H9 (cell line): Measurements from ENCODE around the gene OR8B8. TPM values are rescaled to one million over a fixed set of nuclear protein-coding genes. Genes with fewer than 3 reads are reported as not detected.

ENCODE experiments used
- DNase-seq: peaks from one replicate; pipeline ENCODE4 v3.0.0-alpha.2; 2017
- H2AFZ ChIP-seq: one replicate; pipeline ENCODE4 v1.6.1; 2013; ENCODE audit warnings: mild to moderate bottlenecking, low read length, control low read depth, moderate library complexity
- H2AK5ac ChIP-seq: 2 replicates; pipeline ENCODE4 v1.6.1; 2013; ENCODE audit warnings: low read length, control low read depth, mixed read lengths; ENCODE audit not compliant: insufficient read length
- H2BK120ac ChIP-seq: one replicate; pipeline ENCODE4 v1.6.1; 2013; ENCODE audit warnings: low read depth, mild to moderate bottlenecking, low read length, control low read depth, inconsistent platforms; ENCODE audit not compliant: poor library complexity, severe bottlenecking
- H2BK12ac ChIP-seq: 2 replicates; pipeline ENCODE4 v1.6.1; 2013; ENCODE audit warnings: low read length, control low read depth, mixed read lengths, low read depth; ENCODE audit not compliant: insufficient read length
- H2BK15ac ChIP-seq: 2 replicates; pipeline ENCODE4 v1.6.1; 2013; ENCODE audit warnings: low read depth, low read length, control low read depth
- H2BK20ac ChIP-seq: one replicate; pipeline ENCODE4 v1.6.1; 2013; ENCODE audit warnings: low read depth, mild to moderate bottlenecking, low read length, control low read depth, inconsistent platforms; ENCODE audit not compliant: poor library complexity, severe bottlenecking
- H2BK5ac ChIP-seq: 2 replicates; pipeline ENCODE4 v1.6.1; 2013; ENCODE audit warnings: low read length, control low read depth, mixed read lengths; ENCODE audit not compliant: insufficient read length
- H3K14ac ChIP-seq: 2 replicates; pipeline ENCODE4 v1.6.1; 2013; ENCODE audit warnings: low read length, control low read depth; ENCODE audit not compliant: insufficient read depth
- H3K18ac ChIP-seq: 2 replicates; pipeline ENCODE4 v1.6.1; 2013; ENCODE audit warnings: low read depth, mild to moderate bottlenecking, mixed read lengths, low read length, control low read depth; ENCODE audit not compliant: insufficient read length
- H3K23ac ChIP-seq: 2 replicates; pipeline ENCODE4 v1.6.1; 2013; ENCODE audit warnings: low read length, control low read depth, mixed read lengths, low read depth; ENCODE audit not compliant: insufficient read length
- H3K23me2 ChIP-seq: 2 replicates; pipeline ENCODE4 v1.6.1; 2013; ENCODE audit warnings: low read depth, mild to moderate bottlenecking, mixed read lengths, low read length, control low read depth; ENCODE audit not compliant: insufficient read length, poor library complexity, severe bottlenecking
- H3K27ac ChIP-seq: 2 replicates; pipeline ENCODE4 v1.5.1; 2013; ENCODE audit warnings: low read length, control low read depth, mixed read lengths, low read depth; ENCODE audit not compliant: insufficient read length
- H3K27me3 ChIP-seq: 2 replicates; pipeline ENCODE4 v1.6.1; 2013; ENCODE audit warnings: low read length, control low read depth, inconsistent platforms; ENCODE audit not compliant: insufficient read depth
- H3K4ac ChIP-seq: 2 replicates; pipeline ENCODE4 v1.6.1; 2013; ENCODE audit warnings: low read depth, mild to moderate bottlenecking, control low read depth, inconsistent platforms, low read length, moderate library complexity
- H3K4me1 ChIP-seq: 2 replicates; pipeline ENCODE4 v1.6.1; 2013; ENCODE audit warnings: low read length, control low read depth, inconsistent platforms; ENCODE audit not compliant: insufficient read depth
- H3K4me2 ChIP-seq: 2 replicates; pipeline ENCODE4 v1.6.1; 2013; ENCODE audit warnings: low read length, control low read depth, mixed read lengths; ENCODE audit not compliant: insufficient read length, insufficient read depth
- H3K56ac ChIP-seq: 2 replicates; pipeline ENCODE4 v1.6.1; 2013; ENCODE audit warnings: low read depth, mild to moderate bottlenecking, mixed read lengths, low read length, control low read depth; ENCODE audit not compliant: insufficient read length
- H3K79me1 ChIP-seq: 2 replicates; pipeline ENCODE4 v1.6.1; 2013; ENCODE audit warnings: low read depth, mild to moderate bottlenecking, moderate library complexity, low read length, control low read depth, inconsistent platforms; ENCODE audit not compliant: insufficient read depth, poor library complexity, severe bottlenecking
- H3K79me2 ChIP-seq: 2 replicates; pipeline ENCODE4 v1.6.1; 2013; ENCODE audit warnings: low read length, control low read depth, inconsistent platforms; ENCODE audit not compliant: insufficient read depth
- H3K9ac ChIP-seq: 2 replicates; pipeline ENCODE4 v1.6.1; 2013; ENCODE audit warnings: low read length, control low read depth, mixed read lengths; ENCODE audit not compliant: insufficient read length; ENCODE audit errors: extremely low read depth
- H3K9me3 ChIP-seq: one replicate; pipeline ENCODE4 v1.6.1; 2013; ENCODE audit warnings: low read depth, low read length, inconsistent platforms; ENCODE audit not compliant: control insufficient read depth
- H3T11ph ChIP-seq: one replicate; pipeline ENCODE4 v1.6.1; 2013; ENCODE audit warnings: mild to moderate bottlenecking, low read length, control low read depth, inconsistent platforms
- H4K20me1 ChIP-seq: one replicate; pipeline ENCODE4 v1.6.1; 2013; ENCODE audit not compliant: control insufficient read depth, insufficient read length, insufficient read depth
- H4K5ac ChIP-seq: 2 replicates; pipeline ENCODE4 v1.6.1; 2013; ENCODE audit warnings: low read depth, mild to moderate bottlenecking, mixed read lengths, low read length, control low read depth; ENCODE audit not compliant: insufficient read length
- H4K8ac ChIP-seq: replicated peaks from 2 replicates; pipeline ENCODE4 v1.6.1; 2013; ENCODE audit warnings: low read length, control low read depth, mixed read lengths, low read depth; ENCODE audit not compliant: insufficient read length
- H4K91ac ChIP-seq: 2 replicates; pipeline ENCODE4 v1.6.1; 2013; ENCODE audit warnings: low read depth, mild to moderate bottlenecking, moderate library complexity, mixed read lengths, low read length, control low read depth; ENCODE audit not compliant: insufficient read length
- H3K27ac Mint-ChIP-seq, 3 experiments: 2 replicates in 2 of 3; 3 replicates in 1 of 3; pipeline ENCODE4 v1.8.0; 2020 to 2021; ENCODE audit warnings: mixed read lengths in 3 of 3, mild to moderate bottlenecking in 1 of 3, moderate library complexity in 1 of 3
- H3K27me3 Mint-ChIP-seq: 2 replicates; pipeline ENCODE4 v1.8.0; 2021; ENCODE audit warnings: low read depth, mild to moderate bottlenecking, moderate library complexity, mixed read lengths
- H3K36me3 Mint-ChIP-seq, 3 experiments: 2 replicates in 2 of 3; 3 replicates in 1 of 3; pipeline ENCODE4 v1.8.0; 2020 to 2021; ENCODE audit warnings: low read depth in 3 of 3, mixed read lengths in 3 of 3; ENCODE audit not compliant: insufficient read depth in 1 of 3
- H3K4me1 Mint-ChIP-seq, 2 experiments: 2 replicates each; pipeline ENCODE4 v1.8.0; 2020; ENCODE audit warnings: mixed read lengths in 2 of 2
- H3K4me3 Mint-ChIP-seq, 2 experiments: 2 replicates in 1 of 2; 3 replicates in 1 of 2; pipeline ENCODE4 v1.8.0; 2020 to 2021; ENCODE audit warnings: mild to moderate bottlenecking in 2 of 2, mixed read lengths in 2 of 2, moderate library complexity in 1 of 2
- H3K9me3 Mint-ChIP-seq, 2 experiments: 2 replicates in 1 of 2; 3 replicates in 1 of 2; pipeline ENCODE4 v1.8.0; 2020; ENCODE audit warnings: mild to moderate bottlenecking in 2 of 2, mixed read lengths in 2 of 2, moderate library complexity in 1 of 2
- CTCF ChIP-seq: fragments of 200-600 bp; sonication (generic); conservative IDR thresholded peaks from 3 replicates; pipeline ENCODE4 v1.8.0; 2021; ENCODE audit warnings: antibody characterized with exemption, mild to moderate bottlenecking
- WGBS: extraction: QIAGEN DNeasy Blood & Tissue Kit; methylation state at CpG from one replicate; pipeline ENCODE4 v1.1.7; 2013; ENCODE audit warnings: missing lambda C conversion rate, low lambda C conversion rate, mixed read lengths; ENCODE audit not compliant: insufficient read length; ENCODE audit errors: extremely low coverage; 5-methylcytosine and 5-hydroxymethylcytosine counted together
- total RNA-seq: library from RNA; stranded (reverse); gene quantifications from 2 replicates; pipeline ENCODE4 v1.2.1, GENCODE V29; 2021

Gene OR8B8
- total RNA-seq, 1 experiment from 2014 or later: not detected

- Mint-ChIP-seq H3K4me3 (no peak overlapping the region), H3K27me3 (no peaks in the 10 kb centered on the region; the same call in 1 of the 2 replicates), H3K27ac (no peak overlapping the region), H3K36me3 (peaks cover 0 to 9% (median 0%) of the 10 kb centered on the region in 3 experiments; a peak in 2 of 7 replicates), H3K4me1 (no peaks in the 10 kb centered on the region), H3K9me3 (peaks cover 8 to 12% of the 10 kb centered on the region in 2 experiments; a peak in 4 of 5 replicates)
- Histone ChIP-seq H3K23me2 (no peaks in the 10 kb centered on the region), H3K9ac (no peak overlapping the region), H4K91ac (no peak overlapping the region), H3K4me1 (no peaks in the 10 kb centered on the region), H2BK20ac (no peak overlapping the region), H4K5ac (no peak overlapping the region), H4K20me1 (no peaks in the 10 kb centered on the region), H2BK15ac (no peak overlapping the region), H3K4ac (no peak overlapping the region), H3K4me2 (no peak overlapping the region), H3K27me3 (no peaks in the 10 kb centered on the region), H3K27ac (no peak overlapping the region), H2AK5ac (no peak overlapping the region), H2BK120ac (no peak overlapping the region), H3K9me3 (no peaks in the 10 kb centered on the region), H2AFZ (no peak overlapping the region), H3K79me2 (no peaks in the 10 kb centered on the region), H3T11ph (no peak overlapping the region), H3K14ac (no peak overlapping the region), H2BK5ac (no peak overlapping the region), H3K79me1 (no peaks in the 10 kb centered on the region), H3K23ac (no peak overlapping the region), H2BK12ac (no peak overlapping the region), H3K18ac (no peak overlapping the region), H4K8ac (no peak overlapping the region), H3K56ac (no peak overlapping the region)
- no CpG with 5 or more reads among the region's 2 CpGs for WGBS
- no peak for TF ChIP-seq CTCF
- no peak for DNase-seq
These were observed 15.9 kb downstream of the OR8B8 start for GRCh38 chr11:124429599-124429998.
